NCI-H446 (cell line): ENCODE measurements around the gene CLNK.
A peak's percentile ranks its signal among the peaks of the same experiment; 100 is the strongest.

ENCODE experiments used
- DNase-seq, 2 experiments: peaks; one replicate each; lab custom pipeline; 2025; lab: John Stamatoyannopoulos, UW

The CLNK gene

DNA sequence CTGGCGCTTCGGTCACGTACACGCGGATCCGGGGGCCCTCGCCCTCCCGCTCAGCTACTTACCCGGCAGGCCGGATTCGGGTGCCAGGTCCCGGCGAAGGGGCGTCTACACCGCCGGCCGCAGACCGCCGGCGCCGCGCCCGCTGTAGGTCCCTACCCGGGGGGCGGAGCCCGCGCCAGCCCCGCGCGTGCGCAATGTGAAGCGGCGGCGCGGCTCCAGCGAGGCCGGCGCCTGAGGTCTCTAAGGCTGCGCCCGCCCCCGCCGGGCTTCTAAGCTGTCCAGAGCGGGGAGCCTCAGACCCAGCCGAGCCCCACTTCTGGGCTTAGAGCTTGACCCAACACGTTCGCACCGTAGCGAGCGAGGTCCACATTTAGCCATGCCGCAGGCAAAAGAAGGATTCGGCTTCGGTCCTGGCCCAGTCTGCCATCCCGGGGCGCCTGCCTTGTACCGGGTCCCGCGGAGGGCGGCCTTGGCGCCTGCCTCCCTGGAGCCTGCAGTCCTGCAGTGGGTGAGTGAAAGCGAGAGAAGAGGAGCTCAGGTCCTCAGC lies 227.2 kb downstream of the CLNK start, which contains the start of gene ZNF518B:
Gene ZNF518B (minus strand): TSS at position 172 of the 547 bp plus-strand sequence. CDS start 11,098 bp downstream, outside the sequence.
- DNase-seq: peak in 1 of 2 experiments; percentile 41

DNA sequence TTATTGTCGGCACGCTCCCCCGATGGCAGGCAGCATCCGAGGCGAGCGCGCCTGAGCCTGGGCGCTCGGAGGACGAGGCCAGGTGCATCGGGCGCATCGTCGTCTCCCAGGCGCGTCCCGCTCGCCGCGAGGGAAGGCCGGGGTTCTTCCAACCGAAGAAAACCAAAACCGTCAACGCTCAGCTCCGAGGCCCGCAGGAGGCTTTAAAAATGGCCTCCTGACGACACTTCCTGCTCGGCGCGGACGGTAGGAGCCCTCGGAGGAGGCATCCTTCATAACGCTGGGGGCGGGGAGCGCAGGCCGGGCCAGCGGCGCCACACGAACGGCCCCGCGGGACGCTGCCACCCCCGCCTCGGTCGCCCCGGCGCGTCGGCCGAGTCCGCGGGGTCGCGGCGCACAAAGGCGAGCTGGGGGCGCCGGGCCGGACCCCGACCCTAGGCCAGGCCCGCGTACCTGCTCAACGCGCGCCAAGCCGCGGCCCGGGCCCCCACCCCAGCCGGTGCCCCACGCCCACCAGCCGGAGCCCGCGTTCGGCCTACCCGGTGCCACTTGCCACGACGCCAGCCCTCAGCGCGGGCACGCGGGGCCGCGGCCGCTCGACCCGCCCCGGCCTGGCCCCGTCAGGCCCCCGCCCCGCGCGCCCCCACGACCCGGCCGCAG lies 227.8 kb downstream of the CLNK start:
- DNase-seq: no peak

DNA sequence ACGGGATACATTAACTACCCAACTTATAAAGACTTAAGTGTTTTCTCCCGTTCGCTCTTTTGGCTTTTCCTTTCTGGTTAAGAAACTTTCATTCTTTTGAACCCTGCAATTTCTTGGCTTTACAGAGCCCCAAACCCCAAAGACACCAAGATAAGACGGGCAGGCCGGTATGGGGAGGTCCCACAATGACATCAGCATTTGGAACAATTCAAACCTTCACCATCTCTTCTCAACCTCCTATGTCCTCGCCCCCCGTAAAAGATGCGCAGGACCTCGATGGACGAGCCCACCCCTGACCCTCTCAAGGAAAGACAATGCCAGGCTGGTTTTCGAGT lies 228.3 kb downstream of the CLNK start:
- no peak for DNase-seq

DNA sequence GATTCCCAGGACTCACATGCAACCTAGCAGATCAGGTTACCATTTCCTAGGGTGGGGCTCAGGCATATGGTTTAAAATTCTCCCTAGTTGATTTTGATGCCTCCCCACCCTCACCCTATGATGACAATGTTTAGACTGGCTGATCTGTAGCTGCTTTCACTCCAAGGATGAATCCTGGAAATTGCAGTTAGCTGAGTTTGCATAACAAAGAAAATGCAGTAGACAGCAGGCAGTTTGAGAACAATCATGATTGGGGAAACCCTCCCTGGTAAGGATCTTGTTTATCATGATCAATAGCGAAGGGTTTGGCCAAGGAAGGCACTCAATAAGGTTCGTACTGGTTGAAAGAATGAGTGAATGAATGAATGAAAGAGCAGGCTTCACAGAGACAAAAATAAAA lies 229.4 kb downstream of the CLNK start:
- no peak for DNase-seq

DNA sequence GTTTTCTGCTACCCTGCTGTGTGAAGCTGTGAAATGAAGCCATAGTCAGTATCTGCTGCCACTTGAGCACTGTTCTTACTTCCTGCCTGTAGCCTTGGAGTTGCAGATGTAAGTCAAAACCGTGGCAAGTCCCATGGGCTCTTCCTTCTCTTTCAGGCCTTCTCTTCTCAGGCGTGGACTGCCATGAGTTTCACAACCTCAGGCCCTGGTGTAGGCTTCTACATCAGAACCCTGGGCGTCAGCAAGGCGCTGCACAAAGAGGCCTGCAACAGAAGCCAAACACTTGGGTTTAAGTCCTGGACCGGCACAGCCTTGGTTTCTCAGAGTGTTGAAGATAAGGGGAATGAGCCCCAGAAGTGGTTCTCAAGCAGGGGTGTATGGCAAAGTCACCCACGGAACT lies 229.8 kb downstream of the CLNK start:
- DNase-seq: no peak

DNA sequence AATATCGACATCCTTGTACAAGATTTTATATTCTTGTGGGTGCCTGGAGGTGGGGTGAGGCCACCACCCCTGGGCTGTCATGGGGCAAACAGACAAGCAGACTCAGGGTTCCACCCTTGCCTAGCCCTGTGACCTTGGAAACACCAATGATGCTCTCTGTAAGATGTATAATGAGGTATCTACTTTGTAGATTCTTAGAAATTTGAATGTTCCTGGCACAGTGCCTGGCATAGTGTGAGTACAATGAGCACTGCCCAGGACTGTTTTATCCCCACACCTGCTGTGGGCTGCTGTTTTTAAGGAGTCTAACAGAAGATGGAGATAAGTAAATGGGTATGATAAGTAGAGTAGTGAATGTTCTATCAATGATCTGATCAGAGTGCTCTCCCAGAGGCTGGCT lies 230.4 kb downstream of the CLNK start:
- DNase-seq: no peak

DNA sequence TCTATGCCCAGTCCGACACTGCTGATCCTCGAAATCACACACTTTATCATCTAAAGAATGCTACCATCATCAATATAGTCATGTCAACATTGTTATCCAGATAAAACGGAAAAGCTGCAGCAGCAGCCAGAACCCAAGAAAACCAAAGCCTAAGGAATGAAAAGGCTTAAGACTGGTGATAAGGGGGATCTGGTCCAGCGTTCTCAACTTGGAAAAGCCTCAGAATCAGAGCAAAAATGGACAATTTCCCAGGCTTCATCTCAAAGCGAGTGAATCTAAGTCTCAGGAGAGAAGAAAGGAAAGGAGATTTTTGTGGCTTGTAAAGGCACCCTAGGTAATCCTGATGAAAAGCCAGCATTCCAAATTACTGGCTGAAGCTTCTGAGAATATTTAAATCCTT lies 235.6 kb downstream of the CLNK start:
- no peak for DNase-seq

DNA sequence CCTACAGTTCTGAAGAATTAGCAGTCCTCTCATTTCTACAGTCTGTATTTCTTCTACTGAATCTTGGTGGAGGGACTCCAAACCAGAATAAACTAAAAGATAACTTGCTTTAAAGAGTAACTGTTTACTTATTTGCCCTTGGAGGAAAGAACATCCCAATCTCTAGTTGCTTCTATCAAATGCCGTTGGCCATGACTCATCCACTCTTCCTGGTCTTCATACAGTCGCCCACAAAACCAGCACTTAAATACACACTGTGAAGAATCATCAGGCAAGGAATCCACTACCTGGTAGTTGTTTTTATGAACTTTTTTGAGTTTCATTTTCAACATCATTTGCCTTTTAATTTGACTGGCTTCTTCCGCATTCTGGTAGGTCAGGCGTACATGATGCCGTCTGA lies 241.6 kb downstream of the CLNK start:
- no peak for DNase-seq

DNA sequence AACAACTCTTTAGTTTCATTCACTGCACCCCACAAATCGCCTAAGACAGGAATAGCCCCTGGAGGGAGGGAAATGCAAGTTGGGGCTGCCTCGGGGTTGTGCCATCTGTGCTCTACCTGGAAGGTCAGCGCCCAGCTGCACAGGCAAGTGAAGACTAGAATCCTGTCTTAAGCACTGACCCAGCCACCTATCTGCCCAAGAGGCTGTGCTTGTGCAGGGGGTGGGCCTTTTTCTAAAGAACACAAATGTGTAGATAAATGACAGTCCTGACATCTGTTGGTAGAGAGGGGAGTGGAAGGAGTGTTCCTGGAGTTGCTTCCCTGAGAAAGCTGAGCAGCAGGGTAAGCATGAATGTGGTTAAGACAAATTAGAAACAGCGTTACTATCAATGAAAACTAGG lies 243.1 kb downstream of the CLNK start:
- no peak for DNase-seq

DNA sequence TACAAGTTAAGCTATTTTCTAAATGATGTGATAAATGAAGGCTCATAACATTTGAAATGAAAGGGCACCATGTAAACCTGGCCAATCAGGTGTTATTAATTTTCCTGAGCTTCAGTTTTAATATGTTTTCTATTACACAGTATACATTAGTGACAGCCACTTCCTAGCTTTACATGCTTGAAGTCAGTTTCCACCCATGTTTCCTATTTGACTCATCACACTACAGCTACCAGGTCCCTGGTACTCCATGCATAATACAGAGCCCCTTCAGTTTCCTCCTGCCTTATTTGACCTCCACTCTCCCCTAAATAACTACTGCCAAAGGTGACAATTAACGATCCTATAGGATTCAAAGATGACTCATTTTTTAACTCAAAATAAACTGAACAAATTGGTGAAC lies 245.6 kb downstream of the CLNK start:
- DNase-seq: no peak

DNA sequence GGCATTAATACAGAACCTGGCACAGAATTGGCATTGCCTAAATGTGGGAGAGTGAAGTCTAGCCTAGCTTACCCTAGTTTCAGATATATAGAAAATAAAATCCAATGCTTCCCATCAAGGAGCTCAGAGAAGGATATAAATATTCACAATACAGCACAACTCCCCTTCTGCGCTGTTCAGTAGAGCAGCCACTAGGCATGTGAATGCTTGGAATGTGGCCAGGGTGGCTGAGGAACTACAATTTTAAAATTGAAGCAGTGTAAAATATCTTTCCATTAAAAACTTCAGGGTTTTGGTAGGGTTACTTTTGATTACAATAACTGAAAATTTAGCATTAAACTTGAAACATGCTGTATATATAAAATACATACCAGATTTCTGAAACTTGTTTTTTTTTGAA lies 246.8 kb downstream of the CLNK start:
- no peak for DNase-seq
